Inflammatory macrophage treated with lipopolysaccharide for 1 hour (primary cell): Measurements from ENCODE around the gene OR2D3.
"Not testable (repeated sequence)": the region's sequence is repeated elsewhere in the genome, so short reads cannot be mapped to it uniquely, and the experiment has no call there.

Source experiments
- DNase-seq, 2 donors: peaks; one replicate each; pipeline ENCODE4 v3.0.0-alpha.2; 2020 to 2022

Gene OR2D3

DNA sequence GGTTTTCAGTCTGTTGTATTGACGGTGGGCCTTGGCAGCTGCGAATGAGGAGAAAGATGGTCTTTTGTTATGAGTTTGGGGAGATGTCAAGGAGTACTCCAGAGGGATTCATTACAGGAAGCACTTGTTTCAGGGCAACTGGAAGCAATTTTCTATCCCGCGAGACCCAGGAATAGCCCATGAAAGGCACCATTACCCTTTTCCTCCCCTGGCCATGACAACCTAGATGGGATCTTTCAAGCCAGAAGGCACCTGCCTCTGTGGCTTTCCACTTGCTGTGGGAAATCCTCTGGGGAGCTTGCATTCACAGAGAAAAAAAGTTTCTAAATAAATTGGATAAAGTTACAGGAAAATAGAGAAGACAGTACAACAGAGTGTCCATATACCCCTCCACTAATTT, 8.1 kb downstream of the OR2D3 start:
- no peak for DNase-seq

DNA sequence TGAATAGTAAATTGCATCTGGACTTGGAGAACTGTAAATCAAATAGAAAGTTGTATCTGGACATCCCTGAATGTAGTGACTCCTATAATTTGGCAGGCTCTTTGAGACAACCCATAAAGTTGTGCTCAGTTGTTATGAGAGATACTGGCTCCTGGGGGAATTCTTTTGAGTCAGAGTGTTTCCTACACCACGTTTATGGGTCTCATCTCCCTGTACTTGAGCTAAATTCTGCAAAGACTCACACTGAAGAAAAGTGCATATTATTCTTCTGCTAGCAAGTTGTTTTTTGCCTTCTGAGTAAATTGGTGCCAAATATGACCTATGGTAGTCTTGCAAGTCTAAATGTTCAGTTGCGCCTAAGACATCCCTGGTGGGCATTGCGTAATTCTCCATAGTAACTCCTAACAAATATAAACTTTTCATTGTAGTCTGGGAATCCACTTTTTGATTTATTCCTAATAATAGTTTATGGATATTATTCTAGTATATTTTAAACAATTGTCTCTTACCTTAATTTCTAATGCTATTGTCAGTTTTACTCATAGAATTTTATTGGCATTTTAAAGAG, 10.4 kb downstream of the OR2D3 start:
- DNase-seq: no peak

DNA sequence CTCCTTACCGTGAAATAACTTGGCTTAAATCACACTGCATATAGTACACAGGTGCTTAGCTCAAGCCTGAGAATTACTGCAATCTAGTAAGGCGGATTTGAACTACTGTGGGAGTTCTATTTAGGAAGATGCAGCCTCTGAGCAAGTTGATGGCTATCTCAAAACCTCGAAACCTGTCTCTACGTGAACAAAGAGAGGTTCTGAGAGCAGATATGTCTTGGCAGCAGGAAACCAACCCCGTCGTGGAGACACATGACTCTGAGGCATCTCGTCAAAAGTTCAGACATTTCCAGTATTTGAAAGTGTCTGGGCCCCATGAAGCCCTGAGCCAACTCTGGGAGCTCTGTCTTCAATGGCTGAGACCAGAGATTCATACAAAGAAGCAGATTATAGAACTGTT, 11.3 kb downstream of the OR2D3 start:
- DNase-seq: no peak

DNA sequence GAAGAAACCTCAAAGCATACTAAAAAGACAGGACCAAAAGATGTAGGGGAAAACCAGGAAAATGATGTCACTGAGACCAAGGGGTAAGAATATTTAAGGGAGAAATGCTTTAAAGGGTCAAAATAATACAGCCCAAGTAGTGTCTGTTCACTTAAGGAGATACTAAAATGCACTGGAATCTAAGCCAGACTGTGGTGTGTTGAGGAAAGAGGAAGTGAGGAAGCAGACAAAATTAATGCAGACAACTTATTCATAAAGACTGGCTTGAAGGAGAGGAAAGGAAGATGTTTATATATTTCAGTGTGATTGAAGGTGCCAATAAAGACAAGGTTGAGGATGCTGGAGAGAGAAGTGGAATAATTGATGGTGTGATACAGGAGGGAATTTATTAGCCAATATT, 21.2 kb downstream of the OR2D3 start:
- no peak for DNase-seq

DNA sequence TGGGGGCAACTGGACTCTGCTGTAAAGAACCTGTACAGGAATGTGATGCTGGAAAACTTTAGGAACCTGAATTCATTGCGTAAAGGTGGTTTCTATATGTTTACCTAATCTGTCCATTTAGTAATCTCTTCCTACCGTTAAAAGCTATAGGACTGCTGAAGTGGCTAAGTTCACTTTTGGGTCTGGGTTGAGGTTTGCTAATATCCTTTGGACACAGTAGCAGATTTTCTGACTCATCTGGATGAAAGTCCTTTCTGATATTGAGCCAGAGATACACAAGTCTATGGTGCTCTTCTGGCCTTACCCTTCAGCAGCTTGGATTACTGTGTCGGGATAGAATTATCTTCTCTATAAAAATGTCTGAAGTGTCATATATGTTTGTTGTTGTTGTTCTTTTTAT, 22.3 kb downstream of the OR2D3 start:
- no peak for DNase-seq

DNA sequence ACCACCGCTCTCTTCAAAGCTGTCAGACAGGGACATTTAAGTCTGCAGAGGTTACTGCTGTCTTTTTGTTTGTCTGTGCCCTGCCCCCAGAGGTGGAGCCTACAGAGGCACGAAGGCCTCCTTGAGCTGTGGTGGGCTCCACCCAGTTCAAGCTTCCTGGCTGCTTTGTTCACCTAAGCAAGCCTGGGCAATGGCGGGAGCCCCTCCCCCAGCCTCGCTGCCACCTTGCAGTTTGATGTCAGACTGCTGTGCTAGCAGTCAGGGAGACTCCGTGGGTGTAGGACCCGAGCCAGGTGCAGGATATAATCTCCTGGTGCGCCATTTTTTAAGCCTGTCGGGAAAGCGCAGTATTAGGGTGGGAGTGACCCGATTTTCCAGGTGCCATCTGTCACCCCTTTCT, 33.4 kb downstream of the OR2D3 start:
- not testable (repeated sequence) for DNase-seq

DNA sequence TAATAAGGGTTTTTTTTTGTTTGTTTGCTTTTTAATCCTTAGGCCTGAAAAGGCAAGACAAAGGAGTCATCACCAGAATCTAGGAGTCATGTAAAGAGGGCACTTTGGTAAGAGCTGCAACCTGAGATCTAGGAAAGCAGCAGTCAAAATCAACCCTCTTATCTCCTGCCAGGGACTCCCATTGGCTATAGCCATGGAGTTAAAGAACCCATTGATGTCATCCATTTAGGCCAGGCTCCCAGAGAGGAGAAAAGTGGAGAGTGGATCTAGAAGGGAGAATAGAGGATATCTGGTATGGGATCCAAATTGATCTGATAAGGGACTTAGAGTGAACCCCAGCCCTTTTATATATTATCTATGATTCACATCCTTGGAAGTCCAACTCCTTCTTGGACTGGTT, 41.3 kb downstream of the OR2D3 start:
- no peak for DNase-seq

DNA sequence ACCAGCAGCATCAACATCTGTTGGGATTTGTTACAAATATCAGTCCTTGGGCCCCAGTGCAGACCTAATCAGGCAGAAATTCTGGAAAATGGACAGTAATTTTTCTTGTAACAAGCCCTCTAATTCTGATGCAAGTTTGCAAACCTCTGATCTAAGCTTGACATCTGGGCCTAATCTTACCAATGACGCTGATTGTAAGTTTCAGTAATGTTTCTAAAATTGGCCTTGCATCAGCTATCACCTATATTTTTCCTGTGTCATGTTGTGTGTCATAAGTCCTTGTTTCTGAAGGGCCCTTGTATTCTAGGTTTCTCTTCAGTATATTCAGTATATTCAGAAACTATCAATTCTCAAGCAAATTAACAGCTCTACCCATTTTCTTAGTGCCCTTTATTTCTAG, 41.9 kb downstream of the OR2D3 start:
- DNase-seq: no peak

DNA sequence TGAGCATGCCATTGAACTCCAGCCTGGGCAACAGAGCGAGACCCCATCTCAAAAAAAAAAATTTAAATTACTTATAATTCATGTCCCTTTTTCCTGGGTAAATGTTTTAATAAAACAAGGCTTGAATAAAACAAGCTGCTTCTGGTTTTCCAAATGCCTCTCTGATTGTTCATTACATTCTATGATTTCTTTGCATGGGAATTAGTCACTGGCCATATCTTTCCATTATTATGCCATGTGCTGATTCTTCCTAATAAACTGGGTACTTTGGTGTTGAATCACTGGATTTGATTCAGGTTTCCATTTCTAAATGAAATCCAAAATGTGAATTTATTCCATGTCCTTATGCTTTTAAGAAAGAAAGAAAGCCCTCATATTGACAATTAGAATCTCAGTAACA, 48.0 kb downstream of the OR2D3 start:
- DNase-seq: no peak

DNA sequence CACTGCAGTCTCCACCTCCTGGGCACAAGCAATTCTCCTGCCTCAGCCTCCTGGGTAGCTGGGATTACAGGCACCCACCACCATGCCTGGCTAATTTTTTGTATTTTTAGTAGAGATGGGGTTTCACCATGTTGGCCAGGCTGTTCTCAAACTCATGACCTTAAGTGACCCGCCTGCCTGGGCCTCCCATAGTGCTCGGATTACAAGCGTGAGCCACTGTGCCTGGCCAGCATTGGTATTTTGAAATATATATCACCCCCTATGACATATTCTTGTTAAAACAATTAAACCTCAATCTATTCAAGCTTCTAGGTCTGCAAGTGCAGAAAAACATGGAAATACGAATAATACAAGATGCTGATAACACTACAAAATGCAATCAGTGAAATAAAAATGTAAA, 49.1 kb downstream of the OR2D3 start:
- not testable (repeated sequence) for DNase-seq
